GM04503 (cell line): ENCODE results near the gene NAPG.
"Not testable (repeated sequence)": the region's sequence is repeated elsewhere in the genome, so short reads cannot be mapped to it uniquely, and the experiment has no call there.

Source experiments
- DNase-seq: peaks from one replicate; pipeline ENCODE4 v3.0.0-alpha.2; 2012; ENCODE audit warnings: low read depth

The NAPG gene

DNA sequence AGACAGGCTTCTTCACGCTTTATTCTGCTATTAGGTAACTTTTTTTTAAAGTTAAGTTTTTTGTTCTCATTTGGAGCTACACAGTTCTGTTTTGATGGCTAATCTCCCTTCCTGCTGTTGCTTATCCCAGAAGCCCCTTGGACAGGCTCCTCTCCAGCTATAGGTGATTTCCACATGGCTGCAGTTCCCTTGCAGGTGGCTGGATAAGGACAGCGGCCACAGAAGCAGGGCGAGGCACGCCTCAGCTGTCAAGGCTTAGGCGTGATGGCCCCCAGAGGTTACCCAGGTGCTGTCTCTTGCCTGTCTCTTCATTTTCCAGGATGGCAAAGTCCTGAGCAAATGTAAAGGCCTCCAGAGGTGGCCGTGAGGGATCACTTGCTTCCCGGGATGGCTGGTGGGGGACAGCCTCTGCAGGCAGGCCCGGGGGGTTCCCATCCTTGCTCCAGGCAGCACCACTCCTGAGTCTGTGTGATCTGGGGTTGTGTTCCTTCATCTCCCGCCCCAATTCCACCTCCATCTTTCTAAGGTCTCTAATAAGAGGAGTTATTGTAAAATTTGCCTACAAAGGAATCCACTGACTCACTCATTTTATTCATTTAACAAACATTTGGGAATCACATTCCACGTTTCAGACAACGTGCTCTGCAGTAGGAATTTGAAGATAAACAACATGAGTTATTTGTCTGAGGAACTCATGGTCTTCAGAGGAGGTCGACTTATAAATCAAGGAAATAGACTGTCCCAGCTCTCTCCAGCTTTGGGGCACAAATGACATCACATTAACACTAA is 53.4 kb downstream of the NAPG start:
- DNase-seq = peak; percentile 45

DNA sequence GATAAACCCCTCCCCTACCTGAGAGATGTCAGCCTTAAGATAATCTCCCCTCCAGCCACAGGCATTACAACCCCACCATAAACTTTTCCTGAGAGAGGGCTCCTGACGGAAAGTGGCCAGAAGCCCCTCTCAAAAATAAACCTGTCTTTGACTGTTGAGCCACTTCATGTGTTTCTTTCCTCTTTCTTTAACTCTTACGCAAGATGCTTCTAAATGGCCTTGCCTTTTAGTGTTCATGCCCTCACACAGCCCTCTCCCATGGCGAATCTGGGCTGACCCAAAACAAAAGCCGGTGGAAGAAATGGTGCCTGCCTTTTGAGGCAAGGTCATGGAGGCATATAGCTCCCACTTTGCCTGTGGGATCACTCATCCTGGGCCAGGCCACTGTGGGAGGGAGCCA is 54.4 kb downstream of the NAPG start:
- DNase-seq = no peak

DNA sequence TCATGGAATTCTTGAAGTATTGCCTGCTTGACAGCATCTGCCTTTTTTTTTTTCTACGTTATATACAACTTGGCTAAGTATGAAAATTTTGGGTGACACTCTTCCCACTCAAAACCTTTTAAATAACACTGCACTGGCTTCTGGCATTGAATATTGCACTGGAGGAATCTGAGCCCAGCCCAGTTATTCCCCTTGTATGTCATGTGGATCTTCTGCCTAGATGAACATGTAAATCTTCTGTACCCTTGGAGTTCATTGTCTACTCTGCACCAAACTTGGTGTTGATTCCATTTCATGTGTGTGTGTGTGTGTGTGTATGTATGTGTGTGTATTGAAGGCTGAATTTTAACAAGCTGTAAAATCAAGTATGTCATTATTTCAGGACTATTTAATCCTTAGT is 59.4 kb downstream of the NAPG start:
- no peak for DNase-seq

DNA sequence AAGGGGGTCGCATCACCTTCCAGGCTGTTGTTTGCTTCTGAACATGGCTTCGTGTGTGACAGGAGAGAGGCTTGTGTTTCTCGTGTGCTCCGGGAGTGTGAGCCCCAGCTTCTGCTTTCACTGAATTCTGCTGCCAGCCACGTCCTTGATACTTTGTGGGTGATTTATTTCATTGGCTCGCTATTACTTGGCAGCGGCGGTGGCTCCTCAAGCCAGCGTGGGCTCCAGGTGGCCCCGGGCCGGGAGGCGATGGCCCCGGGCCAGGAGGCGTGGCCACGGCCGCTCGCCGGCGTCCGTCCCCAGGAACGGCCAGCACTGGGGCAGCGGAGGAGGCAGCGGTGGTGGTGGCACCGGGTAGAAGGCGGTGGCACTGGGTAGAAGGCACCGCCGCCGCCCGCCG is 63.1 kb downstream of the NAPG start:
- DNase-seq = no peak

DNA sequence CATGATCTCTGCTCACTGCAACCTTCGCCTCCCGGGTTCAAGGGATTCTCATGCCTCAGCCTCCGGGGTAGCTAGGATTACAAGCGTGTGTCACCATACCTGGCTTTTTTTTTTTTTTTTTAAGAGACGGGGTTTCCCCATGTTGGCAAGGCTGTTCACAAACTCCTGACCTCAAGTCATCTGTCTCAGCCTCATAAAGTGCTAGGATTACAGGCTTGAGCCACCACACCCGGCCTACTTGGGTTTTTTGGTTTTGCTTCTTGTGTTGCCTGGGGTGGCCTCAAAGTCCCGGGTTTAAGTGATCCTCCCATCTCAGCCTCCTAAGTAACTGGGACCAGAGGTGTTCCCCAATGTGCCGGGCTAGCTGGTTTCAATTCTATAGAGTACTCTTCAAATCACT is 64.6 kb downstream of the NAPG start:
- no peak for DNase-seq

DNA sequence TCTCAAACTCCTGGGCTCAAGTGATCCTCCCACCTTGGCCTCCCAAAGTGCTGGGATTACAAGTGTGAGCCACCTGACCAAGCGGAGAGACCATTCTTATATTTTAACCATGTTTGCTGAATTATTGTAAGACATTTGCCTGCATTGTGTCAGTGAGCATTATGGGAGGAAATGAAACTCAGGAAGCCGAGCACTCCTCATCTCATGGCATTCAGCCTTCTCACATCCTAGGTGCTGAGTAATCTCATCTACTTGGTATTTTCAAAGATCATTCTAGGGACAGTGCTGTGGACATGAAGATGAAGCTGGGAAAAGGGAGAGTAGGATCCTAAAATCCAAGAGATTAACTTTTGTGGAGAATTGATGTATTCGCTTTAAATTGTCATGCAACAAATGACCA is 66.1 kb downstream of the NAPG start:
- no peak for DNase-seq

DNA sequence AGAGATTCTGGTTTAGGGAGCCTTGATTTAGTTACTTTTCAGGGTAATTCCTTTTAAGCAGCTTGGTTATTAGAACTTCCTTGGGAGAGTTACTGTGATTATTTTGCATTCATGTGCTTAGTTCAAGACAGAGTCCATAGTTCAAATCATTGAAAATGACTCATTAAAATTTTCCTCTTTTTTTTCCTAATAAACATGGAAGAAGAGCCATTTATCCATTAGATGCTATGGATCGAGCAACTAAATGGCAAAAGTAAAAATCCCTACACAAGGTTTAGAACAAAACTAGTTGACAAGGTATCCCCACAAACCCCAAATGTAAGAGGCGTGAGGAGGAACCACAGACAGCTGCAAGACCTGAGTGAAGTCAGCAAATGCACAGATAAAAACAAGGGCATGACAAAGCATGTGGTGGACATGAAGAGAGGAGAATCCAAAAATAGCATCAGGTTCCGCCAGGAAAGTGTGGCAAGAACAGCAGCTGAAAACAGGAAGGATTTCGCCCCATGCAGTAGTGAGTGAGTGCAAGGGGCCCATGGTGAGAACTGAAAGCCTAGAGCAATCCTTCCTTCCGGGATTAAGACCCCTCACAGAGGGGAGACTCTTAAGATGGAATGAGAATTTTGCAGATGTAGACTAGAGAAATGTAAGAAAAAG is 67.7 kb downstream of the NAPG start:
- not testable (repeated sequence) for DNase-seq

DNA sequence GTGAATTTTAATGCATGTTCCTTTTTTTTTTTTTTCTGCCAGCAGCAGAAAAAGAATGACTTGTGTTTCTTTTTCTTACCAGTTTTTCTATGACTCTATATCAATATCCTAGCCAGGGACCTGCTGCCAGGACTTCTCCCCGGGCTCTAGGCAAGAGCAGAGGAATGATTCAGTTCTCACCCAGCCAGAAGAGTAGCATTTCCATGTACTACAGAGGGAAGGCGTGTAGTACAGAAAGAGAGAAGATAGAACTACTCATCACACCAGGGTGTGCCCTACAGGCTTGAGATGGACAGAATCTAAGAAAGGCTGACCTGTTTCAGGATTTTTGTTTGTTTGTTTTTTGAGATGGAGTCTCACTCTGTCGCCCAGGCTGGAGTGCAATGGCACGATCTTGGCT is 70.1 kb downstream of the NAPG start:
- DNase-seq = not testable (repeated sequence)

DNA sequence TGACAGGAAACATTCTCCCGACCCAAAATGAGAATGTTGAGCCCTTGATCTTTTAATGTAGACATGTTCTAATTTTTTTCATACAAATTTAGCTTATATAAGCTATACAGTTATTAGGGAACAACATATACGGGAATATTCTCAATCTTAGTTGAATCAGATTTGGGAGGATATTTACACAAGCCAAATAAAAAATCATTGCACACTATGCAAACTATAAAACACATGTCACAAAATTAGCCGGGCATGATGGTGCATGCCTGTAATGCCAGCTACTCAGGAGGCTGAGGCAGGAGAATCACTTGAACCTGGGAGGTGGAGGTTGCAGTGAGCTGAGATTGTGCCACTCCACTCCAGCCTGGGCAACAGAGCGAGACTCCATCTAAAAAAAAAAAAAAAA is 71.9 kb downstream of the NAPG start:
- not testable (repeated sequence) for DNase-seq

DNA sequence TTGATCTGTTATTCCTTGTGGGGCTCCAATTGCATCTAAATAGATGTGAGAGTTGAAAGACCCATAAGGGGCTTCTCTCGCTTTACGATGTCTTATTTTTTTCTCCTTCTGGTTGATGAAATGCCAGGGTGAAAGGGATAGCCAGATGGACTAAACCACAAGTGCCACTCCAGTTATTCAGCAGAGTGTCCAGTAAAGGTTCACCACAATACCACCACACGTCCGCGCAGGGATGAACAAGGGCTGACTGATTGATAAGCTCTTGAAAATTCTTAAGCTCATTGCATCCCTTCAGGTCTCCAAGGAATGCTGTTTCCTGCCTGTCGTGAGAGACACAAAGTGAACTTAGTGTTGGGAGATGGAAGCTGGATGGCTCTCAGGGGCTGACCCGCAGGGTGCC is 74.9 kb downstream of the NAPG start:
- DNase-seq = not testable (repeated sequence)
